Measurements from ENCODE around the gene MLH1. TPM values are rescaled to one million over a fixed set of nuclear protein-coding genes. Genes with fewer than 3 reads are reported as not detected.
"Not testable (repeated sequence)": the region's sequence is repeated elsewhere in the genome, so short reads cannot be mapped to it uniquely, and the experiment has no call there.

The MLH1 gene
- total RNA-seq, 8 experiments from 2014 or later: 17.4 to 53.3 (median 47.6) TPM

DNA sequence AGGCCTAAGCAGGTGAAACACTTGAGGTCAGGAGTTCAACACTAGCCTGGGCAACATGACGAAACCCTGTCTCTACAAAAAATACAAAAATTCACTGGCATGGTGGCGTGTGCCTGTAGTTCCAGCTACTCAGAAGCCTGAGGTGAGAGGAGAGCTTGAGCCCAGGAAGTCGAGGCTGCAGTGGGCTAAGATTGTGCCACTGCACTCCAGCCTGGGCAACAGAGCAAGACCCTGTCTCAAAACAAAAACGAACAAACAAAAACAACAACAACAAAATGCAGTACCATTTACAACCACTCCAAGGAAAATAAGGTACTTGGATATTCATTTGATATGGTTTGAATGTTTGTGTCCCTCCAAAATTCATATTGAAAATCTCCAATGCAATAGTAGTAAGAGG is 32.8 kb upstream of the MLH1 start:
- WGBS, 10 experiments: 0 to 100% (median 90%) methylated on average over 1 to 2 of the region's 4 CpGs; no CpG with 5 or more reads in 2 of the 10 experiments
- Histone ChIP-seq H3K4me3 (no peak overlapping the region), H3K4me1 (replicated peaks in 1 of 2) (no peaks in the 10 kb centered on the region), H3K27ac (no peak overlapping the region)
- ATAC-seq (replicated peaks in 6 of 8): no peak
- in situ Hi-C loops (cut with MboI; ENCODE audit: low pct_unique_long_range_greater_than_20kb in 2 of 9, low sequenced_read_pairs in 9 of 9, unreplicated experiment in 9 of 9): loop anchor here in 3 of 9 experiments (25.0 kb wide), 1 partner anchor 223 kb away; no protein-coding TSS in a partner anchor

DNA sequence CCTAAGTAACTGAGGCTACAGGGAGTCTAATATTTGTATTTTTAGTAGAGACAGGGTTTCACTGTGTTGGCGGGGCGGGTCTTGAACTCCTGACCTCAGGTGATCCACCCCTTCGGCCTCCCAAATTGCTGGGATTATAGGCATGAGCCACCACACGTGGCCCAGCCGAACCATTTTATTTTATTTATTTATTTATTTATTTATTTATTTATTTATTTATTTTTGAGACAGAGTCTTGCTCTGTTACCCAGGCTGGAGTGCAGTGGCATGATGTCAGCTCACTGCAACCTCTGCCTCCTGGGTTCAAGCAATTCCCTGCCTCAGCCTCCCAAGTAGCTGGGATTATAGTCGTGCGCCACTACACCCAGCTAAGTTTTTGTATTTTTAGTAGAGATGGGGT is 30.3 kb upstream of the MLH1 start:
- not testable (repeated sequence) for ATAC-seq (replicated peaks in 6 of 8); H3K27ac ChIP-seq; H3K4me1 ChIP-seq (replicated peaks in 1 of 2); H3K4me3 ChIP-seq
- in situ Hi-C loops (cut with MboI; ENCODE audit: low pct_unique_long_range_greater_than_20kb in 2 of 9, low sequenced_read_pairs in 9 of 9, unreplicated experiment in 9 of 9): loop anchor here in 3 of 9 experiments (25.0 kb wide), 1 partner anchor 226 kb away; no protein-coding TSS in a partner anchor
- WGBS, 10 experiments: 60 to 97% (median 91%) methylated on average over 1 to 6 of the region's 7 CpGs; no CpG with 5 or more reads in 3 of the 10 experiments

DNA sequence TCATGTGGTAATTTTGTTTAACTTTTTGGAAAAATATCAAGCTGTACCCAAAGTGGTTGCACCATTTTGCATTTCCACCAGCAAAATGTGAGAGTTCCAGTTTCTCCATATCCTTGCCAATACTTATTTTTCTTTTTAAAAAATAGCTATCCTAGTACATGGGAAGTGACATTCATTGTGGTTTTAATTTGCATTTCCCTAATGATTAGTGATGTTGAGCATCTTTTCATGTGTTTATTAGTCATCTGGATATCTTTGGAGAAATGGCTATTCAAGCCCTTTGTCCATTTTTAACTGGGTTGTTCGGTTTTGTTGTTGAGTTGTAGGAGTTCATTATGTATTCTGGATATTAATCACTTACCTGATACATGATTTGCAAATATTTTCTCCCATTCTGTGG is 29.0 kb upstream of the MLH1 start:
- no peak for ATAC-seq (replicated peaks in 6 of 8)
- 45 to 100% (median 75%) methylated on average over 1 of the region's 1 CpG; no CpG with 5 or more reads in 1 of the 10 experiments for WGBS, 10 experiments
- in situ Hi-C loops (cut with MboI; ENCODE audit: low pct_unique_long_range_greater_than_20kb in 2 of 9, low sequenced_read_pairs in 9 of 9, unreplicated experiment in 9 of 9): loop anchor here in 3 of 9 experiments (25.0 kb wide), 1 partner anchor 227 kb away; no protein-coding TSS in a partner anchor
- Histone ChIP-seq H3K4me1 (replicated peaks in 1 of 2) (peaks cover 2% of the 10 kb centered on the region in 2 donors), H3K27ac (no peak overlapping the region), H3K4me3 (no peak overlapping the region)

DNA sequence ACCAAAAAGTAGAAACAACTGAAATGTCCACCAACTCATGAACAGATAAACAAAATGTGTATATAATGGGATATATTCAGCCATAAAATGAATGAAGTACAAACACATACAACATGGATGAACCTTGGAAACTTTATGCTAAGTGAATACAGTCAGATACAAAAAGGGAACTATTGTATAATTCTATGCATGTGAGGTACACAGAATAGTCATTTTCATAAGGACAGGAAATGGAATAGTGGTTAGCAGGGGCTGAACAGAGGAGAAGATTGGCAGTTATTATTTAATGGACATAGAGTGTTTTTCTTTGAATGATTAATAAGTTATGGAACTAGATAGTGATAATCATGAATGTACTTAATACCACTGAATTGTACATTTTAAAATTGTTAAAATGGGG is 28.5 kb upstream of the MLH1 start:
- Histone ChIP-seq H3K27ac (no peak overlapping the region), H3K4me3 (no peak overlapping the region), H3K4me1 (replicated peaks in 1 of 2) (peaks cover 6% of the 10 kb centered on the region in 2 donors)
- in situ Hi-C loops (cut with MboI; ENCODE audit: low pct_unique_long_range_greater_than_20kb in 2 of 9, low sequenced_read_pairs in 9 of 9, unreplicated experiment in 9 of 9): loop anchor here in 3 of 9 experiments (25.0 kb wide), 1 partner anchor 228 kb away; no protein-coding TSS in a partner anchor
- ATAC-seq (replicated peaks in 6 of 8): peak in 1 of 8 experiments; percentile 20

DNA sequence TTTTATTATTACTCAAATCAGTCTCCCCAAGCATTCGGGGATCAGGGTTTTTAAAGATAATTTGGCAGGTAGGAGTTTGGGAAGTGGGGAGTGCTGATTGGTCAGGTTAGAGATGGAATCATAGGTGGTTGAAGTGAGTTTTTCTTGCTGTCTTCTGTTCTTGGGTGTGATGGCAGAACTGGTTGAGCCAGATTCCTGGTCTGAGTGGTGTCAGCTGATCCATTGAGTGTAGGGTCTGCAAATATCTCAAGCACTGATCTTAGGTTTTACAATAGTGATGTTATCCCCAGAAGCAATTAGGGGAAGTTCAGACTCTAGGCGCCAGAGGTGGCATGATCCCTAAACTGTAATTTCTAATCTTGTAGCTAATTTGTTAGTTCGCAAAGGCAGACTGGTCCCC is 27.9 kb upstream of the MLH1 start:
- no peak for ATAC-seq (replicated peaks in 6 of 8)
- no peak overlapping the region for H3K4me3 ChIP-seq
- H3K27ac ChIP-seq: no peak overlapping the region
- 82 to 100% (median 100%) methylated on average over 1 to 3 of the region's 3 CpGs; no CpG with 5 or more reads in 1 of the 10 experiments for whole genome bisulfite sequencing, 10 experiments
- in situ Hi-C loops (cut with MboI; ENCODE audit: low pct_unique_long_range_greater_than_20kb in 2 of 9, low sequenced_read_pairs in 9 of 9, unreplicated experiment in 9 of 9): loop anchor here in 3 of 9 experiments (25.0 kb wide), 1 partner anchor 228 kb away; no protein-coding TSS in a partner anchor
- H3K4me1 ChIP-seq (replicated peaks in 1 of 2): peaks cover 11 to 12% of the 10 kb centered on the region in 2 donors

DNA sequence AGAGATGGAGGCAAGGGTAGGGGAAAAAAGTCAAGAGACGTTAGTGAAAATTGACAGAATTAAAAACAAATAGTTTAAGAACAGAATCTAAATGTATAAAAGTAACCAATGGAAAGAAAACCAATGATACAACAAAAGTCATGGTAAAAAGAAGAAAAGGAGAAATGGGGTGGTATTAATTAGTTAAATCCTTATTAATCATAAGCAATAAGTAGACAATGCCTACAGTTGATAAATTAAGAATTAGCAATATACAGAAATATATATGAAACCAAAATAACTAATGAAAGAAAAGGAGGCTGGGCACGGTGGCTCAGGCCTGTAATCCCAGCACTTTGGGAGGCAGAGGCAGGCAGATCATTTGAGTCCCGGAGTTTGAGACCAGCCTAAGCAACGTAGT is 24.2 kb upstream of the MLH1 start:
- peaks cover 15 to 17% of the 10 kb centered on the region in 2 donors for H3K4me1 ChIP-seq (replicated peaks in 1 of 2)
- ATAC-seq (replicated peaks in 6 of 8): no peak
- in situ Hi-C loops (cut with MboI; ENCODE audit: low pct_unique_long_range_greater_than_20kb in 2 of 9, low sequenced_read_pairs in 9 of 9, unreplicated experiment in 9 of 9): loop anchor here in 3 of 9 experiments (25.0 kb wide), 1 partner anchor 232 kb away; no protein-coding TSS in a partner anchor
- peak overlapping the region; percentile 56 to 64 for H3K27ac ChIP-seq
- WGBS, 10 experiments: 20 to 95% (median 77%) methylated on average over 1 to 4 of the region's 4 CpGs
- no peak overlapping the region for H3K4me3 ChIP-seq

DNA sequence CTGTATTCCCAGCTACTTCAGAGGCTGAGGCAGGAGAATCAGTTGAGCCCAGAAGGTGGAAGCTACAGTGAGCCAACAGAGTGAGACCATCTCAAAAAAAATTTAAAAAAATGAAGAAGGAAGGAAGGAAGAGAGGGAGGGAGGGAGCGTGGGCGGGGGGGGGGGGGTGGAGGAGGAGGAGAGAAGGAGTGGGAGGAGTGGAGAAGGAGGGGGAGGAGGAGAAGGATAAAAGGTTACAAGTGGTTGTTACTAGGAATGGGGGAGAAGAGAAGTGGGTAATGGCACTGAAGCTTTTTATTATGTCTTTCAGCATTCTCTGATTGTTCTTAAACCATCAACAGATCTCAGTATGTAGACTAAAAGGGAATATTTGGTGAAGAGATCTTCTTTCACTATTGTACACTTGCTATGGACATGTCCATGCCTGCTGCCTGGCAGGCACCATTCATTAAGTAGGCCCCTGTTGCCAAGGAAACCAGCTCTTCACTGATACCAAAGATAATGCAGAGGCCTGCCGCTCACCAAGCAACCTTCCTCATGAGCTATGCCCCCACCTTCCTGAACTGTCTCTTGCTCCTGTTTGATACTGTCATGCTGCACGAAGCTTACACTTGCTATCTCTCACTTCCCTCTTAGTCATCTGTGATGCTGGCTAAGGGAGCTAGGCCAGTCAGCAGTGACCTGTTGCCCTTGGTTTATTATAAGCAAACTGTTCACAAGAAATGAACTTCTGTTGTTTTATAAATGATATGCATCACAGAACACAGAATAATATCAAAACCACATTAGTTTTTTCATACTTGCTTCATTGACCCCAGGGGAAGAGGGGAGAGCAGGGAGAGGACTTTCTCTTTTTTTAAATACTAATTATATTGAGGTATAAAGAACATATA is 23.5 kb upstream of the MLH1 start:
- H3K4me3 ChIP-seq: no peak overlapping the region
- peak overlapping the region; percentile 56 to 64 for H3K27ac ChIP-seq
- ATAC-seq (replicated peaks in 6 of 8): peak in 7 of 8 experiments; percentile 83 to 99 (median 99)
- 0 to 89% (median 2%) methylated on average over 1 to 2 of the region's 4 CpGs; no CpG with 5 or more reads in 2 of the 10 experiments for WGBS, 10 experiments
- peaks cover 15 to 17% of the 10 kb centered on the region in 2 donors for H3K4me1 ChIP-seq (replicated peaks in 1 of 2)
- in situ Hi-C loops (cut with MboI; ENCODE audit: low pct_unique_long_range_greater_than_20kb in 2 of 9, low sequenced_read_pairs in 9 of 9, unreplicated experiment in 9 of 9): loop anchor here in 3 of 9 experiments (25.0 kb wide), 1 partner anchor 232 kb away; no protein-coding TSS in a partner anchor

DNA sequence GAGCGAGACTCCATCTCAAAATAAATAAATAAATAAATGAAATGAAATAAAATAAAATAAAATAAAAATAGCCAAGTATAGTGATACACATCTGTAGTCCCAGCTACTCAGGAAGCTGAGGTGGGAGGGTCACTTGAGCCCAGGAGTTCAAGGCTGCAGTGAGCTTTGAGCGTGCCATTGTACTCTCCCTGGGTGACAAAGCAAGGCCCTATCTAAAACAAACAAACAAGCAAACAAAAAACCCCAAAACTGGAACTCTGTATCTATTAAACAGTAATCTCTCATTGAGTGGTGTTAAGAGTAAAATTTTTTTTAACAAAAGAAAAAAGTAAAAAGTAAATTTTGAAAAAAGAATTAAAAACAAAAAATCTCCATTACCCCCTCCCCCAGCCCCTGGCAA is 21.2 kb upstream of the MLH1 start:
- WGBS, 10 experiments: 83 to 100% (median 94%) methylated on average over 1 to 2 of the region's 2 CpGs; no CpG with 5 or more reads in 4 of the 10 experiments
- in situ Hi-C loops (cut with MboI; ENCODE audit: low pct_unique_long_range_greater_than_20kb in 2 of 9, low sequenced_read_pairs in 9 of 9, unreplicated experiment in 9 of 9): loop anchor here in 3 of 9 experiments (25.0 kb wide), 1 partner anchor 235 kb away; no protein-coding TSS in a partner anchor

DNA sequence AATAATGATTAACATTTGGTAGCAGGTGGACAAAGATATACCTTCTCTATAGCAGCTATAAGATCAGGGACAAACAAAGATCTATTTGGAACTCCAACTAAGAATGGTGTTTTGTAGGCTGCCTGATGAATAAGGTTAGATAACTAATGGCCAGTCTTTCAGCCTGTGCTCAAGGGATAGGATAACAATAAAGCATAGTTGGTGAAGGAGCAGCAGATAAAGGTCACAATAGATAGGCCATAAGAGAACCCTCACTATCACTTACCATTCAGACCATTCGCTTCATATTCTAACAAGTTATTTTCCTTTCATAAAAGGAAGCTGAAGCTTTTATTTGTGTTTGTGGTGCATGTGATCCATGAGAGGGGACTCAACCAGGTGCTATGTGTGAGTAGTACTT is 20.2 kb upstream of the MLH1 start:
- WGBS, 10 experiments: 73 to 100% (median 85%) methylated on average over 1 of the region's 1 CpG; no CpG with 5 or more reads in 2 of the 10 experiments
- peaks cover 15 to 17% of the 10 kb centered on the region in 2 donors for H3K4me1 ChIP-seq (replicated peaks in 1 of 2)
- in situ Hi-C loops (cut with MboI; ENCODE audit: low pct_unique_long_range_greater_than_20kb in 2 of 9, low sequenced_read_pairs in 9 of 9, unreplicated experiment in 9 of 9): loop anchor here in 3 of 9 experiments (25.0 kb wide), 1 partner anchor 236 kb away; no protein-coding TSS in a partner anchor
- H3K4me3 ChIP-seq: no peak overlapping the region
- no peak overlapping the region for H3K27ac ChIP-seq
- no peak for ATAC-seq (replicated peaks in 6 of 8)

More for the DNA sequence above, 21.2 kb upstream of the MLH1 start:
- no peak for ATAC-seq (replicated peaks in 6 of 8)
- Histone ChIP-seq H3K27ac (no peak overlapping the region), H3K4me1 (replicated peaks in 1 of 2) (peaks cover 15 to 17% of the 10 kb centered on the region in 2 donors), H3K4me3 (no peak overlapping the region)

DNA sequence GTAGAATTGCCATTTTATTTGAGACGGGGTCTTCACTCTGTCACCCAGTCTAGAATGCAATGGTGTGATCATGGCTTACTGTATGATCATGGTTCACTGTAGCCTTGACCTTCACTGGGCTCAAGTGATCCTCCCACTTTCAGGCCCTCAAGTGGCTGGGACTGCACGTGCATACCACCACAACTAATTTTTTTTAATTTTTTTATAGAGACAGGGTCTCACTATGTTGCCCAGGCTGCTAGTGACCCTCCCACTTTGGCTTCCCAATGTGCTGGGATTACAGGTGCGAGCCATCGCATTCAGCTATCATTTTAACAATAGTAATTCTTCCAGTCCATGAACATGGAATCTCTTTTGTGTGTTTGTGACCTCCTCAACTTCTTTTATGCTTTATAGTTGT is 12.3 kb upstream of the MLH1 start:
- ATAC-seq (replicated peaks in 6 of 8): no peak
- in situ Hi-C loops (cut with MboI; ENCODE audit: low pct_unique_long_range_greater_than_20kb in 2 of 9, low sequenced_read_pairs in 9 of 9, unreplicated experiment in 9 of 9): no loop called here
- no peak overlapping the region for H3K27ac ChIP-seq
- whole genome bisulfite sequencing, 10 experiments: 50 to 100% (median 91%) methylated on average over 2 to 4 of the region's 4 CpGs
- H3K4me1 ChIP-seq (replicated peaks in 1 of 2): no peaks in the 10 kb centered on the region
- H3K4me3 ChIP-seq: no peak overlapping the region

DNA sequence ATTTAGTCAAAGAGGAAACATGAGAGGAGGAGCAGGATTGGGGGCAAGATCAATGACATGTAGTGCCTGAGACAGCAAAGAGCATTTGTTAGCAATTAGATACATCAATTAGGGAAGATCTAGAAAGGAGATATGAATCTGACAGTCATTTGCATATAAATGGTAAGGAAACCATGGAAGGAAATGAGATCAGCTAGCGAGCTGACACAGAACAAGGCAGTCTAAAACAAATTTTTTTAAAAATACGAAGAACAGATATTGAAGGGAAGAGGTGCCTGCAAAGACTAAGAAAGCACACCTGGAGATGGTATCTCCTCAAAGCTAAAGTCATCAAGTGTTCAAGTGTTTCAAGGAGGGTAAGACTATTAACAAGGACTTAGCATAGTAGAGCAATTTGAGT is 5.0 kb upstream of the MLH1 start:
- ATAC-seq (replicated peaks in 6 of 8): no peak
- Histone ChIP-seq H3K4me3 (peak overlapping the region in 1 of 5 donors; percentile 61), H3K4me1 (replicated peaks in 1 of 2) (peaks cover 12 to 19% of the 10 kb centered on the region in 2 donors), H3K27ac (no peak overlapping the region)
- in situ Hi-C loops (cut with MboI; ENCODE audit: low pct_unique_long_range_greater_than_20kb in 2 of 9, low sequenced_read_pairs in 9 of 9, unreplicated experiment in 9 of 9): no loop called here
- 70 to 100% (median 89%) methylated on average over 1 to 2 of the region's 2 CpGs; no CpG with 5 or more reads in 1 of the 10 experiments for WGBS, 10 experiments

DNA sequence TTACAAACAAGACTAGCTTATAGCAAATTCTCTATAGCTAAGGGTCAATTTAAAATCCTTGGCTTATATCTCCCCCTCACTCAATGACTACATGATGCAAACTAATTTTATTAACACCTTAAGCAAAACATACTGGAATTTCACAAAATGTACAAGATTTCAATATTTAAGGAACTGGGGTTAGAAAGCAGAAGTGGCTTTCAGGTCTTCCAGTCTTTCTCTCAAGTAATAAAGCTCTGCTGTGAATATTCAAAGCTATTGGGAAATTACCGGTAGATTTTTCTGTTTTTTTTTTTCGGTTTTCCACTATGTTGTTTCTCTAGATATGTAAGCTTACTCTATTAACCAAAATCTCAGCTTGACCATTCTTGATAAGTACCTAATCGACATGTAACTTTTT is 4.3 kb upstream of the MLH1 start:
- no peak overlapping the region for H3K27ac ChIP-seq
- WGBS, 10 experiments: 71 to 93% (median 82%) methylated on average over 1 to 3 of the region's 3 CpGs
- H3K4me1 ChIP-seq (replicated peaks in 1 of 2): peaks cover 12 to 19% of the 10 kb centered on the region in 2 donors
- in situ Hi-C loops (cut with MboI; ENCODE audit: low pct_unique_long_range_greater_than_20kb in 2 of 9, low sequenced_read_pairs in 9 of 9, unreplicated experiment in 9 of 9): no loop called here
- H3K4me3 ChIP-seq: peak overlapping the region in 3 of 5 donors; percentile 55 to 64 (median 61)
- no peak for ATAC-seq (replicated peaks in 6 of 8)

DNA sequence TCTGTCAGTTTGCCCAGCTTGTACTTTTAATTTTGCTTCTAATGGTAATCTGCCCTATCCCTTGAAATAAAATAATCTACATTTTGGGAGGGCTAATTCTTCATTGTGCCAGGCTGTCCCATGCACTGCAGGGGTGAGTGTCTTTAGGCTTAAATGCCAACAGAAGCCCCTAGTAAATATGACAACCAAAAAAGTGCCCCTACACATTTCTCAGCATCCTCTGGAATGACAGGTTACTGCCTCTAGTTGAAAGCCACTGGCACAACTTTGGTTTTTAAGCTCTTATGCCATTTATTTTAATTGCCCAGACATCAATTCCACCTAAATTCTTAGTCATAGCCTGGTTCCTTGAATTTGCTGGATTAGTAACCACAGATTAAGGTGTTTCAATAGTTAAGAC is 3.8 kb upstream of the MLH1 start:
- in situ Hi-C loops (cut with MboI; ENCODE audit: low pct_unique_long_range_greater_than_20kb in 2 of 9, low sequenced_read_pairs in 9 of 9, unreplicated experiment in 9 of 9): no loop called here
- Histone ChIP-seq H3K27ac (no peak overlapping the region), H3K4me3 (peak overlapping the region; percentile 55 to 66 (median 63)), H3K4me1 (replicated peaks in 1 of 2) (peaks cover 15 to 23% of the 10 kb centered on the region in 2 donors)
- no peak for ATAC-seq (replicated peaks in 6 of 8)

All from motor neuron (in vitro differentiated cells).